Activated T-helper 17 cell treated with anti-CD3 and anti-CD28 coated beads, Interleukin-2, amount 50 U/mL, for 72 hours (primary cell): ENCODE data around the gene SARS1. TPM values are rescaled to one million over a fixed set of nuclear protein-coding genes. Genes with fewer than 3 reads are reported as not detected.

Experiments
- ATAC-seq: fragments of 150-1000 bp; cut with Tn5 transposase; replicated peaks from 2 replicates; pipeline ENCODE4 v1.10.0; 2021; ENCODE audit warnings: mild to moderate bottlenecking, moderate library complexity
- H3K27ac Mint-ChIP-seq: one replicate; pipeline ENCODE4 v1.8.0; 2022; ENCODE audit warnings: mixed read lengths
- H3K27me3 Mint-ChIP-seq: one replicate; pipeline ENCODE4 v1.8.0; 2022; ENCODE audit warnings: mixed read lengths
- H3K36me3 Mint-ChIP-seq: one replicate; pipeline ENCODE4 v1.8.0; 2022; ENCODE audit warnings: low read depth, mild to moderate bottlenecking, mixed read lengths
- H3K4me1 Mint-ChIP-seq: one replicate; pipeline ENCODE4 v1.8.0; 2022; ENCODE audit warnings: mixed read lengths
- H3K4me3 Mint-ChIP-seq: one replicate; pipeline ENCODE4 v1.8.0; 2022; ENCODE audit warnings: mild to moderate bottlenecking, mixed read lengths
- H3K9me3 Mint-ChIP-seq: one replicate; pipeline ENCODE4 v1.8.0; 2022; ENCODE audit warnings: mixed read lengths
- total RNA-seq, 2 donors: library from RNA; stranded (reverse); gene quantifications; one replicate each; pipeline ENCODE4 v1.2.3, GENCODE V29; 2022

The SARS1 gene
- total RNA-seq, 2 donors from 2014 or later: 116 to 168 TPM

GRCh38 chr1:109265016-109265415 is 51.3 kb downstream of the SARS1 start:
- no peak overlapping the region for H3K4me3 Mint-ChIP-seq
- H3K9me3 Mint-ChIP-seq: no peaks in the 10 kb centered on the region
- no peak for ATAC-seq
- H3K27ac Mint-ChIP-seq: no peak overlapping the region
- H3K4me1 Mint-ChIP-seq: peaks cover 6% of the 10 kb centered on the region
- no peaks in the 10 kb centered on the region for H3K36me3 Mint-ChIP-seq
- H3K27me3 Mint-ChIP-seq: no peaks in the 10 kb centered on the region

GRCh38 chr1:109265741-109266330 is 52.1 kb downstream of the SARS1 start:
- Mint-ChIP-seq H3K36me3 (no peaks in the 10 kb centered on the region), H3K4me3 (no peak overlapping the region), H3K27me3 (no peaks in the 10 kb centered on the region), H3K9me3 (no peaks in the 10 kb centered on the region), H3K4me1 (peaks cover 6% of the 10 kb centered on the region), H3K27ac (no peak overlapping the region)
- ATAC-seq: no peak

GRCh38 chr1:109266965-109267364 is 53.2 kb downstream of the SARS1 start:
- Mint-ChIP-seq H3K36me3 (no peaks in the 10 kb centered on the region), H3K4me3 (no peak overlapping the region), H3K27me3 (no peaks in the 10 kb centered on the region), H3K4me1 (peaks cover 6% of the 10 kb centered on the region), H3K9me3 (no peaks in the 10 kb centered on the region), H3K27ac (no peak overlapping the region)
- no peak for ATAC-seq

GRCh38 chr1:109267743-109268300 is 54.1 kb downstream of the SARS1 start:
- Mint-ChIP-seq H3K27me3 (no peaks in the 10 kb centered on the region), H3K27ac (no peak overlapping the region), H3K4me3 (no peak overlapping the region), H3K4me1 (peaks cover 6% of the 10 kb centered on the region), H3K36me3 (no peaks in the 10 kb centered on the region), H3K9me3 (no peaks in the 10 kb centered on the region)
- ATAC-seq: no peak

- peaks cover 2% of the 10 kb centered on the region for H3K4me1 Mint-ChIP-seq
- ATAC-seq: no peak
- H3K4me3 Mint-ChIP-seq: no peak overlapping the region
- no peaks in the 10 kb centered on the region for H3K36me3 Mint-ChIP-seq
- no peaks in the 10 kb centered on the region for H3K9me3 Mint-ChIP-seq
- H3K27ac Mint-ChIP-seq: no peak overlapping the region
- no peaks in the 10 kb centered on the region for H3K27me3 Mint-ChIP-seq
These were observed 54.9 kb downstream of the SARS1 start for GRCh38 chr1:109268431-109269211.

- Mint-ChIP-seq H3K9me3 (no peaks in the 10 kb centered on the region), H3K4me3 (no peak overlapping the region), H3K36me3 (no peaks in the 10 kb centered on the region), H3K27ac (no peak overlapping the region), H3K27me3 (no peaks in the 10 kb centered on the region), H3K4me1 (no peaks in the 10 kb centered on the region)
- ATAC-seq: no peak
These were observed 55.7 kb downstream of the SARS1 start for GRCh38 chr1:109269212-109269980.

GRCh38 chr1:109269981-109270622 is 56.4 kb downstream of the SARS1 start:
- no peak overlapping the region for H3K4me3 Mint-ChIP-seq
- no peaks in the 10 kb centered on the region for H3K4me1 Mint-ChIP-seq
- no peak for ATAC-seq
- no peaks in the 10 kb centered on the region for H3K36me3 Mint-ChIP-seq
- H3K9me3 Mint-ChIP-seq: no peaks in the 10 kb centered on the region
- no peaks in the 10 kb centered on the region for H3K27me3 Mint-ChIP-seq
- H3K27ac Mint-ChIP-seq: no peak overlapping the region

- H3K27ac Mint-ChIP-seq: no peak overlapping the region
- H3K36me3 Mint-ChIP-seq: no peaks in the 10 kb centered on the region
- no peaks in the 10 kb centered on the region for H3K9me3 Mint-ChIP-seq
- no peak for ATAC-seq
- no peak overlapping the region for H3K4me3 Mint-ChIP-seq
- H3K27me3 Mint-ChIP-seq: no peaks in the 10 kb centered on the region
- no peaks in the 10 kb centered on the region for H3K4me1 Mint-ChIP-seq
These were observed 57.1 kb downstream of the SARS1 start for GRCh38 chr1:109270623-109271317.

- no peaks in the 10 kb centered on the region for H3K36me3 Mint-ChIP-seq
- H3K9me3 Mint-ChIP-seq: no peaks in the 10 kb centered on the region
- no peaks in the 10 kb centered on the region for H3K4me1 Mint-ChIP-seq
- no peak overlapping the region for H3K4me3 Mint-ChIP-seq
- H3K27me3 Mint-ChIP-seq: no peaks in the 10 kb centered on the region
- ATAC-seq: no peak
- H3K27ac Mint-ChIP-seq: no peak overlapping the region
These were observed 57.7 kb downstream of the SARS1 start for GRCh38 chr1:109271458-109271857.

- no peak overlapping the region for H3K27ac Mint-ChIP-seq
- H3K4me1 Mint-ChIP-seq: no peaks in the 10 kb centered on the region
- no peaks in the 10 kb centered on the region for H3K36me3 Mint-ChIP-seq
- no peaks in the 10 kb centered on the region for H3K9me3 Mint-ChIP-seq
- ATAC-seq: no peak
- no peak overlapping the region for H3K4me3 Mint-ChIP-seq
- no peaks in the 10 kb centered on the region for H3K27me3 Mint-ChIP-seq
These were observed 58.5 kb downstream of the SARS1 start for GRCh38 chr1:109272021-109272799.

- no peaks in the 10 kb centered on the region for H3K4me1 Mint-ChIP-seq
- no peaks in the 10 kb centered on the region for H3K9me3 Mint-ChIP-seq
- no peaks in the 10 kb centered on the region for H3K27me3 Mint-ChIP-seq
- H3K4me3 Mint-ChIP-seq: no peak overlapping the region
- no peak overlapping the region for H3K27ac Mint-ChIP-seq
- no peak for ATAC-seq
- H3K36me3 Mint-ChIP-seq: no peaks in the 10 kb centered on the region
These were observed 59.3 kb downstream of the SARS1 start for GRCh38 chr1:109272831-109273547.

- Mint-ChIP-seq H3K9me3 (no peaks in the 10 kb centered on the region), H3K36me3 (no peaks in the 10 kb centered on the region), H3K27ac (no peak overlapping the region), H3K4me3 (no peak overlapping the region), H3K27me3 (no peaks in the 10 kb centered on the region), H3K4me1 (no peaks in the 10 kb centered on the region)
- ATAC-seq: no peak
These were observed 60.0 kb downstream of the SARS1 start for GRCh38 chr1:109273570-109274288.
